GM19438 (cell line): Measurements from ENCODE around the gene EBPL.
A peak's percentile ranks its signal among the peaks of the same experiment; 100 is the strongest.
"Not testable (repeated sequence)": the region's sequence is repeated elsewhere in the genome, so short reads cannot be mapped to it uniquely, and the experiment has no call there.

Experiments
- ATAC-seq: cut with Tn5 transposase; IDR thresholded peaks from one replicate; pipeline ENCODE4 v1.9.1; 2021; ENCODE audit warnings: low read depth; ENCODE audit not compliant: unreplicated experiment

Gene EBPL

GRCh38 chr13:49690995-49691784 is at the start of gene EBPL:
EBPL (minus strand) TSS chr13:49691486; CDS start chr13:49691424, 62 bp downstream.
- ATAC-seq: peak; percentile 95

- ATAC-seq: no peak
These were observed 49.6 kb upstream of the EBPL start for GRCh38 chr13:49740870-49741269.

GRCh38 chr13:49739498-49740187 is 48.4 kb upstream of the EBPL start:
- no peak for ATAC-seq

- ATAC-seq: no peak
These were observed 42.1 kb upstream of the EBPL start for GRCh38 chr13:49733181-49733951.

GRCh38 chr13:49731766-49732165 is 40.5 kb upstream of the EBPL start:
- no peak for ATAC-seq

GRCh38 chr13:49716615-49717014 is 25.3 kb upstream of the EBPL start:
- no peak for ATAC-seq

GRCh38 chr13:49714757-49715156 is 23.5 kb upstream of the EBPL start:
- no peak for ATAC-seq

- no peak for ATAC-seq
These were observed 20.1 kb upstream of the EBPL start for GRCh38 chr13:49711218-49711863.

- ATAC-seq: not testable (repeated sequence)
These were observed 13.0 kb upstream of the EBPL start for GRCh38 chr13:49704264-49704663.

- ATAC-seq: no peak
These were observed 10.2 kb upstream of the EBPL start for GRCh38 chr13:49701491-49701890.

GRCh38 chr13:49697468-49697867 is 6.2 kb upstream of the EBPL start:
- no peak for ATAC-seq

- ATAC-seq: no peak
These were observed 3.2 kb upstream of the EBPL start for GRCh38 chr13:49694446-49694845.

GRCh38 chr13:49693877-49694276 is 2.6 kb upstream of the EBPL start:
- ATAC-seq: no peak

- ATAC-seq: no peak
These were observed 2.0 kb upstream of the EBPL start for GRCh38 chr13:49693191-49693733.

- ATAC-seq: peak; percentile 21
These were observed 922 bp downstream of the EBPL start for GRCh38 chr13:49690133-49690994.

GRCh38 chr13:49683489-49683888 is 7.8 kb downstream of the EBPL start:
- ATAC-seq: no peak

- no peak for ATAC-seq
These were observed 9.3 kb downstream of the EBPL start for GRCh38 chr13:49681842-49682435.

- no peak for ATAC-seq
These were observed 12.0 kb downstream of the EBPL start for GRCh38 chr13:49679246-49679645.
